ENCODE data around the gene CHRNG.

- TF ChIP-seq CTCF (IDR thresholded peaks at IDR 0.05; ENCODE audit: poor library complexity, severe bottlenecking) (no peak), EZH2 (IDR thresholded peaks at IDR 0.05; ENCODE audit: borderline replicate concordance, insufficient read depth, low read length, poor library complexity, severe bottlenecking) (no peak), EP300 (conservative IDR thresholded peaks at IDR 0.05; ENCODE audit: poor library complexity, severe bottlenecking) (no peak), POLR2AphosphoS5 (IDR thresholded peaks at IDR 0.05) (no peak), RAD21 (conservative IDR thresholded peaks at IDR 0.05) (no peak), TAF1 (IDR thresholded peaks at IDR 0.05; ENCODE audit: low read depth) (no peak), REST (IDR thresholded peaks at IDR 0.05; ENCODE audit: borderline replicate concordance) (no peak), SMC3 (conservative IDR thresholded peaks at IDR 0.05; ENCODE audit: poor library complexity) (no peak)
Measured at GRCh38 chr2:232539298-232540231, at the start of gene CHRNG.

Data from neural cell (in vitro differentiated cells).